ENCODE results near the gene DNAH5.

- TF ChIP-seq POLR2A (IDR thresholded peaks at IDR 0.05) = no peak
- TF ChIP-seq CTCF (IDR thresholded peaks at IDR 0.05 in 8 of 11, conservative IDR thresholded peaks at IDR 0.05 in 3 of 11) = no peak
- TF ChIP-seq POLR2AphosphoS5 (IDR thresholded peaks at IDR 0.05) = no peak
These were observed 12.0 kb upstream of the DNAH5 start for GRCh38 chr5:13956471-13956870.
